GM21825 (cell line): ENCODE data around the gene DYRK1A.
"Not testable (repeated sequence)": the region's sequence is repeated elsewhere in the genome, so short reads cannot be mapped to it uniquely, and the experiment has no call there.

Source experiments
- ATAC-seq: cut with Tn5 transposase; IDR thresholded peaks from one replicate; pipeline ENCODE4 v1.9.1; 2021; ENCODE audit warnings: mild to moderate bottlenecking, moderate library complexity; ENCODE audit not compliant: unreplicated experiment

The DYRK1A gene

GRCh38 chr21:37366482-37367316 lies at the start of gene DYRK1A:
DYRK1A (plus strand) TSS chr21:37366773; CDS start chr21:37420375, 53,602 bp downstream.
- peak; percentile 49 for ATAC-seq

- no peak for ATAC-seq
These were observed 47.0 kb upstream of the DYRK1A start for GRCh38 chr21:37319551-37319950.

- no peak for ATAC-seq
These were observed 44.5 kb upstream of the DYRK1A start for GRCh38 chr21:37322084-37322483.

- no peak for ATAC-seq
These were observed 42.0 kb upstream of the DYRK1A start for GRCh38 chr21:37324558-37324957.

GRCh38 chr21:37328147-37328546 lies 38.4 kb upstream of the DYRK1A start:
- not testable (repeated sequence) for ATAC-seq

- no peak for ATAC-seq
These were observed 35.2 kb upstream of the DYRK1A start for GRCh38 chr21:37331411-37331810.

- no peak for ATAC-seq
These were observed 31.5 kb upstream of the DYRK1A start for GRCh38 chr21:37335053-37335452.

GRCh38 chr21:37337179-37337578 lies 29.4 kb upstream of the DYRK1A start:
- ATAC-seq, result no peak

- no peak for ATAC-seq
These were observed 28.7 kb upstream of the DYRK1A start for GRCh38 chr21:37337831-37338230.

- ATAC-seq, result no peak
These were observed 27.7 kb upstream of the DYRK1A start for GRCh38 chr21:37338671-37339551.

- ATAC-seq, result no peak
These were observed 27.0 kb upstream of the DYRK1A start for GRCh38 chr21:37339552-37339939.

- no peak for ATAC-seq
These were observed 25.2 kb upstream of the DYRK1A start for GRCh38 chr21:37341254-37341960.

- no peak for ATAC-seq
These were observed 24.4 kb upstream of the DYRK1A start for GRCh38 chr21:37342046-37342632.

GRCh38 chr21:37346841-37347430 lies 19.6 kb upstream of the DYRK1A start:
- ATAC-seq, result no peak

GRCh38 chr21:37348664-37349063 lies 17.9 kb upstream of the DYRK1A start:
- ATAC-seq, result no peak

GRCh38 chr21:37350472-37350871 lies 16.1 kb upstream of the DYRK1A start:
- no peak for ATAC-seq

GRCh38 chr21:37356706-37357105 lies 9.9 kb upstream of the DYRK1A start:
- no peak for ATAC-seq

- ATAC-seq, result no peak
These were observed 8.9 kb upstream of the DYRK1A start for GRCh38 chr21:37357691-37358090.

- ATAC-seq, result no peak
These were observed 8.2 kb upstream of the DYRK1A start for GRCh38 chr21:37358397-37358796.

- no peak for ATAC-seq
These were observed 2.6 kb upstream of the DYRK1A start for GRCh38 chr21:37363936-37364335.
